H1 (cell line): Measurements from ENCODE around the gene OCRL. TPM values are rescaled to one million over a fixed set of nuclear protein-coding genes. Genes with fewer than 3 reads are reported as not detected.

ENCODE experiments used
- CTCF ChIA-PET: fragments of 300-600 bp; sonication (Branson Sonifier 250); formaldehyde crosslinking; loops from one replicate; lab custom pipeline; 2021; ENCODE audit not compliant: partially characterized antibody; lab: Charles Lee
- POLR2A ChIA-PET: fragments of 300-600 bp; sonication (Branson Sonifier 250); formaldehyde crosslinking; loops from one replicate; lab custom pipeline; 2021; ENCODE audit warnings: inconsistent platforms; ENCODE audit not compliant: partially characterized antibody; lab: Charles Lee
- DNase-seq, 2 experiments: peaks; one replicate each; pipeline versions ENCODE4 v3.0.0 to v3.0.0-alpha.2; 2010 to 2022; ENCODE audit warnings: low spot score in 2 of 2, low read depth in 1 of 2, mixed read lengths in 1 of 2
- FAIRE-seq: peaks from 2 replicates; lab custom pipeline; 2011; peaks lifted over from hg19 to GRCh38; lab: Jason Lieb, UNC
- H2AFZ ChIP-seq: 2 replicates; pipeline ENCODE4 v1.8.1; 2012; ENCODE audit warnings: low read length, inconsistent platforms
- H2AK5ac ChIP-seq: 2 replicates; pipeline ENCODE4 v1.6.1; 2013; ENCODE audit warnings: low read depth, low read length
- H2BK120ac ChIP-seq: replicated peaks from 2 replicates; pipeline ENCODE3; 2013; ENCODE audit warnings: low read depth, low read length, inconsistent platforms
- H2BK12ac ChIP-seq: 2 replicates; pipeline ENCODE4 v1.6.1; 2013; ENCODE audit warnings: low read depth, low read length
- H2BK15ac ChIP-seq: 2 replicates; pipeline ENCODE4 v1.6.1; 2013; ENCODE audit warnings: low read length
- H2BK20ac ChIP-seq: 2 replicates; pipeline ENCODE4 v1.6.1; 2013; ENCODE audit warnings: low read length
- H2BK5ac ChIP-seq: 2 replicates; pipeline ENCODE4 v1.6.1; 2013; ENCODE audit warnings: low read depth, low read length
- H3K14ac ChIP-seq: 2 replicates; pipeline ENCODE4 v1.6.1; 2013; ENCODE audit warnings: inconsistent platforms; ENCODE audit not compliant: insufficient read length
- H3K18ac ChIP-seq: 2 replicates; pipeline ENCODE4 v1.6.1; 2013; ENCODE audit warnings: low read length; ENCODE audit errors: extremely low read depth
- H3K23ac ChIP-seq: 2 replicates; pipeline ENCODE4 v1.6.1; 2013; ENCODE audit warnings: inconsistent platforms; ENCODE audit not compliant: insufficient read length
- H3K23me2 ChIP-seq: 2 replicates; pipeline ENCODE4 v1.6.1; 2013; ENCODE audit warnings: low read depth, low read length
- H3K27ac ChIP-seq: 2 replicates; pipeline ENCODE4 v1.6.1; 2011; ENCODE audit warnings: low read depth, low read length, inconsistent platforms
- H3K27me3 ChIP-seq, 4 experiments: replicated peaks in 1 of 4; 1 replicate in 1 of 4; 2 replicates in 3 of 4; pipeline versions ENCODE4 v1.6.1 to v1.8.1; 2011 to 2013; ENCODE audit warnings: low read length in 3 of 4, mild to moderate bottlenecking in 3 of 4, inconsistent platforms in 2 of 4, mixed read lengths in 2 of 4, moderate library complexity in 1 of 4; ENCODE audit not compliant: control insufficient read depth in 3 of 4, insufficient read depth in 3 of 4; ENCODE audit errors: extremely low read depth in 1 of 4
- H3K36me3 ChIP-seq, 4 experiments: 2 replicates each; pipeline versions ENCODE4 v1.6.1 to v1.8.1; 2011 to 2013; ENCODE audit warnings: mild to moderate bottlenecking in 4 of 4, low read length in 3 of 4, moderate library complexity in 2 of 4, control low read depth in 1 of 4, inconsistent platforms in 1 of 4; ENCODE audit not compliant: insufficient read depth in 4 of 4, control insufficient read depth in 2 of 4
- H3K4ac ChIP-seq: replicated peaks from 2 replicates; pipeline ENCODE3; 2013; ENCODE audit warnings: low read length, low read depth, mixed read lengths, inconsistent platforms; ENCODE audit not compliant: insufficient read length
- H3K4me1 ChIP-seq, 4 experiments: replicated peaks in 1 of 4; 1 replicate in 1 of 4; 2 replicates in 3 of 4; pipeline versions ENCODE4 v1.6.1 to v1.8.1; 2011 to 2013; ENCODE audit warnings: low read length in 3 of 4, inconsistent platforms in 2 of 4, mixed read lengths in 1 of 4; ENCODE audit not compliant: insufficient read depth in 4 of 4, control insufficient read depth in 3 of 4
- H3K4me2 ChIP-seq, 2 experiments: 2 replicates each; pipeline versions ENCODE4 v1.6.1 to v1.8.1; 2011 to 2013; ENCODE audit warnings: low read depth in 2 of 2, low read length in 2 of 2, control low read depth in 1 of 2, inconsistent platforms in 1 of 2, mild to moderate bottlenecking in 1 of 2; ENCODE audit not compliant: insufficient read depth in 1 of 2
- H3K4me3 ChIP-seq, 4 experiments: fragments of 200-600, 300-600 bp in 1 of 4; sonication (generic), shearing (Covaris generic), sonication (Bioruptor Twin) in 1 of 4; 2 replicates each; pipeline versions ENCODE4 v1.5.1 to v1.8.1; 2011 to 2016; ENCODE audit warnings: low read length in 4 of 4, low read depth in 3 of 4, control low read depth in 2 of 4, inconsistent platforms in 2 of 4, mild to moderate bottlenecking in 2 of 4, mixed read lengths in 1 of 4, moderate library complexity in 1 of 4; ENCODE audit not compliant: insufficient read depth in 2 of 4; ENCODE audit errors: extremely low read depth in 1 of 4
- H3K56ac ChIP-seq: replicated peaks from 2 replicates; pipeline ENCODE3; 2013; ENCODE audit warnings: low read depth, mild to moderate bottlenecking, mixed read lengths, low read length, inconsistent platforms; ENCODE audit not compliant: insufficient read length
- H3K79me1 ChIP-seq: 2 replicates; pipeline ENCODE4 v1.6.1; 2013; ENCODE audit warnings: low read depth, low read length, control low read depth
- H3K79me2 ChIP-seq, 2 experiments: 2 replicates each; pipeline versions ENCODE4 v1.6.1 to v1.8.1; 2012 to 2013; ENCODE audit warnings: low read length in 2 of 2, mild to moderate bottlenecking in 2 of 2, inconsistent platforms in 1 of 2; ENCODE audit not compliant: insufficient read depth in 2 of 2, control insufficient read depth in 1 of 2
- H3K9ac ChIP-seq, 4 experiments: replicated peaks in 1 of 4; 1 replicate in 1 of 4; 2 replicates in 3 of 4; pipeline versions ENCODE4 v1.6.1 to v1.8.1; 2011 to 2013; ENCODE audit warnings: low read depth in 3 of 4, low read length in 3 of 4, control low read depth in 2 of 4, mild to moderate bottlenecking in 2 of 4, moderate library complexity in 2 of 4, inconsistent platforms in 1 of 4; ENCODE audit errors: extremely low read depth in 1 of 4
- H3K9me3 ChIP-seq, 2 experiments: 2 replicates each; pipeline versions ENCODE4 v1.6.1 to v1.8.1; 2012 to 2013; ENCODE audit warnings: mild to moderate bottlenecking in 2 of 2, moderate library complexity in 2 of 2, control low read depth in 1 of 2, inconsistent platforms in 1 of 2, low read depth in 1 of 2, low read length in 1 of 2, mixed read lengths in 1 of 2; ENCODE audit not compliant: insufficient read depth in 2 of 2
- H4K20me1 ChIP-seq, 2 experiments: replicated peaks in 1 of 2; 2 replicates each; pipeline versions ENCODE3 to v1.8.1; 2011 to 2013; ENCODE audit warnings: inconsistent platforms in 2 of 2, low read length in 2 of 2, mild to moderate bottlenecking in 1 of 2; ENCODE audit not compliant: insufficient read depth in 2 of 2, control insufficient read depth in 1 of 2
- H4K5ac ChIP-seq: 2 replicates; pipeline ENCODE4 v1.6.1; 2013; ENCODE audit warnings: low read length, low read depth, mixed read lengths, inconsistent platforms; ENCODE audit not compliant: insufficient read length
- H4K8ac ChIP-seq: 2 replicates; pipeline ENCODE4 v1.8.0; 2013; ENCODE audit warnings: mild to moderate bottlenecking, moderate library complexity, low read length, inconsistent platforms; ENCODE audit not compliant: insufficient read depth; ENCODE audit errors: extremely low read depth
- H4K91ac ChIP-seq: replicated peaks from 2 replicates; pipeline ENCODE3; 2013; ENCODE audit warnings: low read length, mixed read lengths, inconsistent platforms; ENCODE audit not compliant: insufficient read length
- CBX5 ChIP-seq: fragments of 300-800, 300-1000 bp; sonication (generic); IDR thresholded peaks from 2 replicates; pipeline ENCODE4 v1.7.1; 2016; ENCODE audit warnings: antibody characterized with exemption, low read length, low read depth
- CEBPB ChIP-seq: IDR thresholded peaks from 2 replicates; pipeline ENCODE4 v1.6.1; 2012; ENCODE audit warnings: low read depth, low read length
- EGR1 ChIP-seq: IDR thresholded peaks from 2 replicates; pipeline ENCODE4 v1.6.1; 2011; ENCODE audit warnings: low read depth, low read length, borderline replicate concordance
- FOSL1 ChIP-seq: IDR thresholded peaks from 2 replicates; pipeline ENCODE4 v1.6.1; 2011; ENCODE audit warnings: mild to moderate bottlenecking, low read depth, low read length, moderate library complexity; ENCODE audit not compliant: insufficient read depth
- GTF2F1 ChIP-seq: IDR thresholded peaks from 2 replicates; pipeline ENCODE4 v1.6.1; 2012; ENCODE audit warnings: low read depth, low read length, improper control_type of control experiment, borderline replicate concordance
- JUN ChIP-seq: IDR thresholded peaks from 2 replicates; pipeline ENCODE4 v1.6.1; 2011; ENCODE audit warnings: low read depth, mild to moderate bottlenecking, improper control_type of control experiment, low read length
- KDM5A ChIP-seq: fragments of 200-600 bp; IDR thresholded peaks from 2 replicates; pipeline ENCODE4 v1.7.1; 2012; ENCODE audit warnings: mild to moderate bottlenecking, low read length, inconsistent platforms, mixed read lengths
- RBBP5 ChIP-seq: IDR thresholded peaks from 2 replicates; pipeline ENCODE4 v1.7.1; 2012; ENCODE audit warnings: low read depth, mild to moderate bottlenecking, inconsistent platforms, low read length, moderate library complexity, borderline replicate concordance
- RFX5 ChIP-seq: IDR thresholded peaks from 2 replicates; pipeline ENCODE4 v1.6.1; 2011; ENCODE audit warnings: low read depth, low read length, improper control_type of control experiment, borderline replicate concordance
- SAP30 ChIP-seq: fragments of 300-600 bp; sonication (generic); IDR thresholded peaks from 2 replicates; pipeline ENCODE4 v1.7.1; 2012; ENCODE audit warnings: low read length, moderate library complexity, mild to moderate bottlenecking, inconsistent platforms; ENCODE audit not compliant: insufficient read depth, insufficient replicate concordance
- SIX5 ChIP-seq: IDR thresholded peaks from 2 replicates; pipeline ENCODE4 v1.6.1; 2011; ENCODE audit warnings: mild to moderate bottlenecking, low read depth, low read length
- SP1 ChIP-seq: IDR thresholded peaks from 2 replicates; pipeline ENCODE4 v1.6.1; 2011; ENCODE audit warnings: low read depth, low read length
- SRF ChIP-seq: IDR thresholded peaks from 2 replicates; pipeline ENCODE4 v1.6.1; 2011; ENCODE audit warnings: mild to moderate bottlenecking, low read depth, low read length, moderate library complexity
- ZNF274 ChIP-seq: IDR thresholded peaks from 2 replicates; pipeline ENCODE4 v1.7.0; 2012; ENCODE audit warnings: low read length, borderline replicate concordance; ENCODE audit errors: extremely low read depth
- WGBS, 2 experiments: shearing (Covaris generic) in 1 of 2; methylation state at CpG; one replicate each; pipeline versions ENCODE4 v1.1.6 to v1.1.7; 2013 to 2015; ENCODE audit warnings: low lambda C conversion rate in 2 of 2, mixed read lengths in 2 of 2, inconsistent platforms in 1 of 2, low coverage in 1 of 2, missing lambda C conversion rate in 1 of 2; ENCODE audit not compliant: insufficient replicate concordance in 2 of 2, insufficient coverage in 1 of 2, insufficient read length in 1 of 2; ENCODE audit errors: extremely low coverage in 1 of 2, missing lambda C conversion rate in 1 of 2; 5-methylcytosine and 5-hydroxymethylcytosine counted together
- polyA plus RNA-seq, 7 experiments: library from polyadenylated mRNA; depleted of rRNA in 3 of 7; stranded (reverse) in 5 of 7; unstranded in 2 of 7; fragments of >200 nt in 5 of 7; fragments of 200-250 nt in 2 of 7; gene quantifications; 1 replicate in 5 of 7; 2 replicates in 1 of 7; 4 replicates in 1 of 7; pipeline versions ENCODE4 v1.2.1 to v1.2.3, GENCODE V29; 2011 to 2013; ENCODE audit warnings: missing spikeins in 2 of 7, mixed read lengths in 2 of 7
- total RNA-seq: library from RNA; stranded (reverse); fragmentation: NEBNext Ultra II Directional; extraction: Animal tissue kit (Norgen Biotek cat#: 25700); gene quantifications from 2 replicates; pipeline ENCODE4 v1.2.1, GENCODE V29; 2021
- TF ChIP-seq, protein P1 (sequence below): IDR thresholded peaks from 2 replicates; pipeline ENCODE4 v1.6.1; 2012; ENCODE audit warnings: inconsistent platforms

The OCRL gene
- total and polyA plus RNA-seq, 2 of the 8 experiments (the other 6 are each of a cell fraction or from before 2014, with no cell fraction given) = 12.7 to 15.1 TPM

DNA sequence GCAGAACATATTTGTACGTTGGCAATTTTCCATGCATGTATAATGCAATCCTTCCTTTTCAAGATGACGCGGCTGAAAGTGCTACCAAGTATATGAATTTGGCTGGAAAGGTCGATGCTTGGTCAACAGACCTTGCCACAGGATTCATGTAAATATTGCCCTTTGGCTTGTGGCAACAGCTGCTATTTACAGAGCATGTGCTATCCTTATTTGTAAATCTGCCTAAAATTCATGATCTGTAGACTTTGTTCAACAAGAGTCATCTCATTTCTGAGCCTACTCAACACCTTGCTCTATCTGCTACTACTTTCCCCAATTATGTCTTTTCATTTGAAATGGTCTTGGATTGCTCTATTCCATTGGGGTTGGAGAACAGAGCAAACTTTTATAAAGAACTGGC, 14.9 kb upstream of the OCRL start:
- Histone ChIP-seq H3K27ac (no peak overlapping the region), H3K9ac (no peak overlapping the region), H3K56ac (no peak overlapping the region), H3K79me1 (no peaks in the 10 kb centered on the region), H3K23me2 (no peaks in the 10 kb centered on the region), H3K9me3 (no peaks in the 10 kb centered on the region), H2BK15ac (no peak overlapping the region), H3K4me3 (no peak overlapping the region), H3K14ac (no peak overlapping the region), H4K5ac (no peak overlapping the region), H3K36me3 (no peaks in the 10 kb centered on the region), H3K23ac (no peak overlapping the region), H3K4me1 (no peaks in the 10 kb centered on the region; a peak in 1 of 7 replicates), H3K4me2 (no peak overlapping the region), H2AK5ac (no peak overlapping the region), H4K8ac (no peak overlapping the region), H2BK5ac (no peak overlapping the region), H4K20me1 (no peaks in the 10 kb centered on the region), H3K79me2 (peaks cover 3 to 20% of the 10 kb centered on the region in 2 experiments; a peak in 3 of 4 replicates), H3K4ac (no peak overlapping the region), H3K18ac (no peak overlapping the region), H2BK120ac (no peak overlapping the region), H2BK12ac (no peak overlapping the region), H2AFZ (no peak overlapping the region), H4K91ac (no peak overlapping the region), H2BK20ac (no peak overlapping the region), H3K27me3 (no peaks in the 10 kb centered on the region)
- POLR2A ChIA-PET = no interaction called here
- DNase-seq = no peak
- CTCF ChIA-PET = interaction anchor here (1.5 kb wide), 2 partner anchors 9 to 16 kb away, joined by 3 read pairs; no protein-coding TSS in a partner anchor
- no peak for FAIRE-seq
- 89% methylated on average over 4 of the region's 4 CpGs; no CpG with 5 or more reads in 1 of the 2 experiments for WGBS, 2 experiments
- no peak for TF ChIP-seq FOSL1
- TF ChIP-seq JUN = no peak
- no peak for TF ChIP-seq RBBP5
- TF ChIP-seq SIX5 = no peak
- no peak for TF ChIP-seq CBX5
- no peak for TF ChIP-seq SAP30
- TF ChIP-seq, protein P1, sequence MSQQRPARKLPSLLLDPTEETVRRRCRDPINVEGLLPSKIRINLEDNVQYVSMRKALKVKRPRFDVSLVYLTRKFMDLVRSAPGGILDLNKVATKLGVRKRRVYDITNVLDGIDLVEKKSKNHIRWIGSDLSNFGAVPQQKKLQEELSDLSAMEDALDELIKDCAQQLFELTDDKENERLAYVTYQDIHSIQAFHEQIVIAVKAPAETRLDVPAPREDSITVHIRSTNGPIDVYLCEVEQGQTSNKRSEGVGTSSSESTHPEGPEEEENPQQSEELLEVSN = no peak
- TF ChIP-seq GTF2F1 = no peak
- no peak for TF ChIP-seq KDM5A
- TF ChIP-seq RFX5 = no peak
- TF ChIP-seq SRF = no peak
- no peak for TF ChIP-seq ZNF274
- TF ChIP-seq SP1 = no peak
- no peak for TF ChIP-seq EGR1
- TF ChIP-seq CEBPB = no peak
